CD4-positive, alpha-beta T cell treated with Interleukin-15 for 1 hour (primary cell): ENCODE measurements around the gene INIP.

ENCODE experiments used
- DNase-seq: peaks from one replicate; pipeline ENCODE4 v3.0.0-alpha.2; 2020

Gene INIP

DNA sequence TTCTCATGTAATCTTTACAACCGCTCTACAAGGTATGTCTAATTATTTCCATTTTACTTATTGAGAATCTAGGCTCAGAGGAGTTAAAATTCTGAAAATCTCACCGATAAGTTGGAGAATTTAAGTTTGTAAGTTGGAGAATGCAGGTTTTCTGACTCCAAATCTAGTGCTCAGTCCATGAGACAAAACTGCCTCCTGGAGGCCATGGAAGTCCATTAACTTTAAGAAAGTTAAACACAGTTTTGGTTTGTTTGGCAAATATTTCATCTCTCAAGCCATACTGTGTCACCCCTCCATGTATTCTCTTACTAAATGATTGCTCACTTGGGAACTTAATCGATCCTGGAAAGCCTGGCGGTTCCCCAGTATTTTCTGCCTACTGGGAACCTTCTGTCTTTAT lies 52.6 kb downstream of the INIP start:
- DNase-seq: no peak

DNA sequence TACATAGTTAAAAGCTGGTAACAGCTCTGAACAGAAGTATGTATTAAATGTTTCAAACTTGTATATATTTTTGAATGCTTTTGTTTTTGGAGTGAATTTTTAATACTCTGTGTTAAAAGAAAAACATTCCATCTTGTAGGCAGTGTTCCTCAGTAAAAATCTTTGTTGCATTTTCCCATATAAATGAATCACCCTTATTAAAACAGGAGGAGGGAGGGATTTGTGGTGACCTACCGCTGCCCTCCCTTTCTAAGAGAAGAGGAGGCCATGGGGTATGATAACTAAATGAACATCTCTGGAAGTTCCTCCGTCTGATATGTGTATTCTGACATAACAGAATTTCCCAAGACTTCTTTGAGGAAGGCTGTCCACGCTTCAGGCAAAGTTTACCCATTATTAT lies 53.4 kb downstream of the INIP start:
- no peak for DNase-seq

DNA sequence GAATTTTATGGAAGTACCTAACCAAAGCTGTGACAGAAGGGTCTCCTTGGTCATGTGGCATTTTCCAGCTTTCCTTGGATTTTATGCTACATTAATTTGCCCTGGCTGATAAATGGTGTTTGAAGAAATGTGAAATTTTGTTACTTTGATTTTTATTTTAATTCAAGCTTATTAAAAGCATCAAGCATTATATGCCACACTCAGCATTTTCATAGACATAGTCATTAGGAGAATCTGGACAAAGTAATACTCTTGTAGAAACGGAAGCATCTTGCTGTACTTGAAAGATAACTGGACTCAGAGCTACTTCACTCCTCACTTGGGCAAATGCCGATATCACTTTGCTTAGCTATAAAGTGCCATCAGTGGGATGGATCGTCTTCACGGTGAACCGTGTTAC lies 54.2 kb downstream of the INIP start:
- no peak for DNase-seq

- no peak for DNase-seq
Measured at GRCh38 chr9:112659906-112660305, 58.0 kb downstream of the INIP start.

DNA sequence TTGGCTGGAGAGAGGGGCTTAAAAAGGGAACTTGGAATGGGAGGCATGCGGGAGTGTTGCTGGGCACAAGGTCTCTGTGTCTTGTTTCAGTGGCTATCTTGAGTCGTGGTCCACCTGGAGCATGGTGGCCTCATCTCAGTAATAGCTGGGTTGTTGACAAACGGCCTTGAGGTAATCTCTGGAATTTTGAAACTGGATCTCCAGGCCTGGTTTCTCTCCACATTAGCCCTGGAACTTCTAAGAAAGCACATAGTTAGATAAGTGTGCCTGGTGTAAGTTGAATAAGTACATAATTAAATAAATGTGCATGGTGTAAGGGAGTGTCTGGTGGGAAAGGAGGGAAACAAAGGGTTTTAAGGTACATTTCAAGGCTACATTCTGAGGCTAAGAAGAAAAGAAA lies 62.2 kb downstream of the INIP start:
- DNase-seq: no peak

DNA sequence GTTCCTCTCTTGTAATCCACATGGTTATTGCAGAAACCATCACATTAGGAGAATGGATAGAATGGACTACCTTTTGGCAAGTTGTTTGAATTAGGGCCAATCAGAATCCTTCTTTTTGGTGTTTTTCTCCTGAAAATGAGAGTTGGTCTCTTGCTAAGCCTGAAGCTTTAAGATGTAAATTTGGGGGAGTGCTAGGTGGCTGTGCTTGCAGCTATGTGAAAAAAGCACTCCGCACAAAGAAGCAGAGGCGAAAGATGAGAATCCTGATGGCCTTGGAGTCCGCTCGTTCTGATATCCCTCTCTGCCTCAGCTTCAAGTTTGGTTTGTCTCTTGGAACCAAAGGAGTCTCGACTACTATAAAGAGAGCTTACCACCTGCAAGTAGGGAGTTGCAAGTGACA lies 63.6 kb downstream of the INIP start:
- DNase-seq: no peak

- DNase-seq: no peak
Measured at GRCh38 chr9:112648624-112649023, 69.3 kb downstream of the INIP start.

DNA sequence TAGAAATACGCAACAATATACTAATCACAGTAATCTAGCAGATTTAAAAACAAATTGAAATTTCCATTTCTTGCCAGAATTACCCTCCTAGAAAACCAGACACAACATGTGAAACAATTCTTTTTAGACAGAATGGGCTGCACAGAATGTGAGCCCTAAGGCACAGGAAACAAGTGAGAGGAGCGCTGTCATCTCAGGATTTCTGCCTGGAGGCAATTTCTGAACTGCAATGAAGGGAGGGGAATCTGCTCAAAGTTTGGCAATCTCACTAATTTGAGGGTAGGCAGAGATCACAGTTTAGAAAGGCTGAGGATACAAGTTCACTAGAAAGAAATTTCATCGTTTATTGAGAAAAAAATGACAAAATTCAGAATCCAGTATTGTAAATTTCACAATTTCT lies 70.3 kb downstream of the INIP start:
- DNase-seq: no peak

DNA sequence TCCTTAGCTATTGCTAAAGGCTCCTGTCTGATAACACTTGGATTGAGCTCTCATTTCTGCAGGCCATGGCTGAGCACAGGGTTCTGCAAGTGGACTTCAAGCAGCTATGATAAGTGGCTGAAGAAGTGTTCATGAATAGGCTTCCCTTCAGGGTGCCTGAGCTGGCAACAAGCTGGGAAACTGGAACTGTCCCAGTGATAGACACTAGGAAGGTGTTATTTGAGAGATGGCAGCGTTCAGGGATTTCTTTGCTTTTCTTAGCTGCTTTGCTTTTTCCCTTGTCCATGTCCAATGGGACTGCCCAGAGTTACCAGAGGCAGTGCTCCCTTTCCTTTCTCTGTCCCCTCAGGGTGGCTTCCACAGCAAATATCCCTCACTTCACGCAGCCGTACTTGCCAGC lies 75.8 kb downstream of the INIP start:
- DNase-seq: no peak

GRCh38 chr9:112640311-112640710 lies 77.6 kb downstream of the INIP start:
- no peak for DNase-seq
